ENCODE results near the gene N4BP2.

Gene N4BP2

DNA sequence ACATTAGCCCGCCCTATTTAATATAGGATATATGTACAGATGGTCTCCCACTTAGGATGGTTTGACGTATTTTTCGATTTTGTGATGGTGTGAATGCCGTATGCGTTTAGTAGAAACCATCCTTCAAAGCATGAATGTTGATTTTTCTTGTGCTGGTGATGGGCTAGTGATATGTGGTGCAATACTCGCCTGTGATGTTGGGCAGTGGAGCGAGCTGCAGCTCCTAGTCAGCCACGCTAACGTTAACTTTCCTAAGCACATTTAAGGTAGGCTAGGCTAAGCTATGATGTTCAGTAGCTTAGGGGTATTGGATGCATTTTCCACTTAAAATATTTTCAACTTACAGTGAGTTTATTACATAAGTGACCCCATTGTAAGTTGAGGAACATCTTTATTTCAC lies 103.6 kb downstream of the N4BP2 start:
- Histone ChIP-seq H4K20me1 (ENCODE audit: insufficient read depth, low read length) (no peaks in the 10 kb centered on the region), H3K9me2 (ENCODE audit: low read depth, low read length) (no peaks in the 10 kb centered on the region), H3K79me2 (ENCODE audit: insufficient read depth, low read length) (peaks cover 26% of the 10 kb centered on the region), H3K4me3 (ENCODE audit: low read depth, low read length, poor library complexity, severe bottlenecking) (peak overlapping the region; percentile 32), H2AFZ (ENCODE audit: low read length) (no peak overlapping the region), H3F3A (ENCODE audit: insufficient read depth, low read length) (no peaks in the 10 kb centered on the region), H3K36me3 (ENCODE audit: insufficient read depth, low read length) (peaks cover 49% of the 10 kb centered on the region; the same call in 1 of the 2 replicates), H3K9me3 (ENCODE audit: low read length) (no peaks in the 10 kb centered on the region), H3K4me1 (ENCODE audit: insufficient read depth, low read length, severe bottlenecking) (peaks cover 81% of the 10 kb centered on the region), H3K4me2 (ENCODE audit: low read length) (peak overlapping the region; percentile 45), H3K9ac (ENCODE audit: low read length) (peak overlapping the region; percentile 55), H3K27ac (ENCODE audit: low read depth, low read length, poor library complexity, severe bottlenecking) (peak overlapping the region; percentile 89), H3K27me3 (ENCODE audit: insufficient read depth, low read length) (no peaks in the 10 kb centered on the region)
- TF ChIP-seq, protein P1, sequence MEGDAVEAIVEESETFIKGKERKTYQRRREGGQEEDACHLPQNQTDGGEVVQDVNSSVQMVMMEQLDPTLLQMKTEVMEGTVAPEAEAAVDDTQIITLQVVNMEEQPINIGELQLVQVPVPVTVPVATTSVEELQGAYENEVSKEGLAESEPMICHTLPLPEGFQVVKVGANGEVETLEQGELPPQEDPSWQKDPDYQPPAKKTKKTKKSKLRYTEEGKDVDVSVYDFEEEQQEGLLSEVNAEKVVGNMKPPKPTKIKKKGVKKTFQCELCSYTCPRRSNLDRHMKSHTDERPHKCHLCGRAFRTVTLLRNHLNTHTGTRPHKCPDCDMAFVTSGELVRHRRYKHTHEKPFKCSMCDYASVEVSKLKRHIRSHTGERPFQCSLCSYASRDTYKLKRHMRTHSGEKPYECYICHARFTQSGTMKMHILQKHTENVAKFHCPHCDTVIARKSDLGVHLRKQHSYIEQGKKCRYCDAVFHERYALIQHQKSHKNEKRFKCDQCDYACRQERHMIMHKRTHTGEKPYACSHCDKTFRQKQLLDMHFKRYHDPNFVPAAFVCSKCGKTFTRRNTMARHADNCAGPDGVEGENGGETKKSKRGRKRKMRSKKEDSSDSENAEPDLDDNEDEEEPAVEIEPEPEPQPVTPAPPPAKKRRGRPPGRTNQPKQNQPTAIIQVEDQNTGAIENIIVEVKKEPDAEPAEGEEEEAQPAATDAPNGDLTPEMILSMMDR (IDR thresholded peaks at IDR 0.05; ENCODE audit: low read length), result no peak
- TF ChIP-seq EZH2 (IDR thresholded peaks at IDR 0.05; ENCODE audit: borderline replicate concordance, low read length), result no peak

DNA sequence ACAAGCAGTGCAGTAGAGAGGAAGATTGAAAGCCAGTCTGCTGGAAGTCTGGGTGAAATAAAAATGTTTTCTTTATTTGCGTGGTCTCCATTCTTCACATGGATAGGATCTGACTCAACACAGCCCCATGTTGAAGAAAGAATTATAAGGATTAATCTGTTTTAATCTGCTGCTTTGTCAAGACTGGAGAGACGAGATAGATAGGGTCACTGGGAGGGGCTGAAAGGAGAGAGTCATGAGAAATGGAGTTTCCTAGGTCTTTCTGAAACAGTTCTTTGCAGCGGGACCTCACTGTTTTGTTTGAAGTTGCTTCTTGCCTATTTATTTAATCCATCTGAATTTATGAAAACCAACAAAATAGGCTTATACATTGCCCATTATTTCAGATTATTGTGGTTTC lies 107.8 kb downstream of the N4BP2 start:
- Histone ChIP-seq H2AFZ (ENCODE audit: low read length) (no peak overlapping the region), H4K20me1 (ENCODE audit: insufficient read depth, low read length) (no peaks in the 10 kb centered on the region), H3K4me3 (ENCODE audit: low read depth, low read length, poor library complexity, severe bottlenecking) (no peak overlapping the region), H3K27ac (ENCODE audit: low read depth, low read length, poor library complexity, severe bottlenecking) (no peak overlapping the region), H3F3A (ENCODE audit: insufficient read depth, low read length) (no peaks in the 10 kb centered on the region), H3K27me3 (ENCODE audit: insufficient read depth, low read length) (no peaks in the 10 kb centered on the region), H3K9me2 (ENCODE audit: low read depth, low read length) (no peaks in the 10 kb centered on the region), H3K9ac (ENCODE audit: low read length) (no peak overlapping the region), H3K4me2 (ENCODE audit: low read length) (no peak overlapping the region), H3K79me2 (ENCODE audit: insufficient read depth, low read length) (no peaks in the 10 kb centered on the region), H3K36me3 (ENCODE audit: insufficient read depth, low read length) (peaks cover 58% of the 10 kb centered on the region), H3K4me1 (ENCODE audit: insufficient read depth, low read length, severe bottlenecking) (peaks cover 39% of the 10 kb centered on the region), H3K9me3 (ENCODE audit: low read length) (no peaks in the 10 kb centered on the region)
- no peak for TF ChIP-seq EZH2 (IDR thresholded peaks at IDR 0.05; ENCODE audit: borderline replicate concordance, low read length)
- TF ChIP-seq, protein P1 (IDR thresholded peaks at IDR 0.05; ENCODE audit: low read length), result no peak

- H2AFZ ChIP-seq (ENCODE audit: low read length), result no peak overlapping the region
- H3K4me3 ChIP-seq (ENCODE audit: low read depth, low read length, poor library complexity, severe bottlenecking), result no peak overlapping the region
- no peak overlapping the region for H3K9ac ChIP-seq (ENCODE audit: low read length)
- peaks cover 24% of the 10 kb centered on the region for H3K4me1 ChIP-seq (ENCODE audit: insufficient read depth, low read length, severe bottlenecking)
- no peaks in the 10 kb centered on the region for H3F3A ChIP-seq (ENCODE audit: insufficient read depth, low read length)
- H3K4me2 ChIP-seq (ENCODE audit: low read length), result no peak overlapping the region
- no peak overlapping the region for H3K27ac ChIP-seq (ENCODE audit: low read depth, low read length, poor library complexity, severe bottlenecking)
- TF ChIP-seq EZH2 (IDR thresholded peaks at IDR 0.05; ENCODE audit: borderline replicate concordance, low read length), result no peak
- TF ChIP-seq, protein P1 (IDR thresholded peaks at IDR 0.05; ENCODE audit: low read length), result no peak
- no peaks in the 10 kb centered on the region for H3K9me3 ChIP-seq (ENCODE audit: low read length)
- no peaks in the 10 kb centered on the region for H3K9me2 ChIP-seq (ENCODE audit: low read depth, low read length)
- no peaks in the 10 kb centered on the region for H4K20me1 ChIP-seq (ENCODE audit: insufficient read depth, low read length)
- no peaks in the 10 kb centered on the region for H3K27me3 ChIP-seq (ENCODE audit: insufficient read depth, low read length)
- no peaks in the 10 kb centered on the region for H3K79me2 ChIP-seq (ENCODE audit: insufficient read depth, low read length)
- peaks cover 54% of the 10 kb centered on the region for H3K36me3 ChIP-seq (ENCODE audit: insufficient read depth, low read length)
Measured at GRCh38 chr4:40165916-40166315, 109.3 kb downstream of the N4BP2 start.

Measured in OCI-LY1 (cell line).